ENCODE data around the gene PLPPR3.
"Not testable (repeated sequence)": the region's sequence is repeated elsewhere in the genome, so short reads cannot be mapped to it uniquely, and the experiment has no call there.

PLPPR3 gene

GRCh38 chr19:827710-828321 is 6.1 kb upstream of the PLPPR3 start, which contains the start of gene AZU1:
TSS of gene AZU1 (plus strand) at chr19:827837. CDS start at chr19:827847, 10 bp downstream.
- DNase-seq (ENCODE audit: low read depth in 2 of 2), result no peak

- no peak for DNase-seq (ENCODE audit: low read depth in 2 of 2)
Observed at GRCh38 chr19:827314-827709, 5.6 kb upstream of the PLPPR3 start.

- DNase-seq (ENCODE audit: low read depth in 2 of 2), result no peak
Observed at GRCh38 chr19:825897-826644, 4.3 kb upstream of the PLPPR3 start.

DNA sequence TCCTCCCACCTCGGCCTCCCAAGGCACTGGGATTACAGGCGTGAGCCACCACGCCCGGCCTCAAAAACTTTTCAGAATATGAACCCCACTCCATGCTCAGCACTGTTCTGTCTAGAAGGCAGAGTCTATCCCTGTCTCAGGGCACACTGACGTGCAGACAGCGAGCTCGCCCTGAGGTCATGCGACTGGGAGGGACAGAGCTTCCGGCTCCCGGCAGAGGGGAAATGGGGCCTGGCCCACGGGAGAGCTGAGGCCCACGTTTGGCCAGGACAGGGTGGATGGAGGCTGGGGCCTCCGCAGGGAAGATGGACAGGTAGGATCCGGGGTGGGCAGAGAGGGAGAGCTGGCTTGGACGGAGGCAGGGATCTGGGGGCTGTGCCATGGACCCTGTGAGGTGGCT is 3.1 kb upstream of the PLPPR3 start:
- DNase-seq (ENCODE audit: low read depth in 2 of 2), result no peak

DNA sequence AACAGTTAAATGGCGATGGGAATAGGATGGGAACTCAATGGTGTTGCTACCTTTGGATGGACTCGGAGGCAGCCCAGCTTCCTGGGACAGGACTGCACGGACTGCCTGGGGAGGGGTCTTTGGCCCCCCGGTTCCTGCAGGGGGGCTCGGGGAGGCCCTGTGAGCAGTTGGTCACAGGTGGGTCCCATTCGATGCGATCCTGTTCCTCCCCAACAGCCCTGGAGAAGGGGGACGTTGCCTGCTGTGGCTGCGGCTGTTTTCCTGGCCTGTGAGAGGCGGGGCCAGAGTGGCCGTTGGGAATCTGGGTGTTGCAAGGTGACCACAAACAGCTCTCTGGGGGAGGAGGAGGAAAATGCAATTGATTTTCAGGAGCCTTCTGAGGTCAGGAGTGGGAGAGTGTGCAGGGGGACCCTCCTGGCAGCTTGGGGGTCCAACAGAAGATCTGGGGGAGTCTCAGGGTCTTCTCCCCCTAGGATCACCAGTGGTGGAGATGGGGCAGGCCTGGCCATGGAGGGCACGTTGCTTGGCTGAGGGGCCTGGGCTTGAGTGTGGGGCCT is 1.9 kb upstream of the PLPPR3 start:
- no peak for DNase-seq (ENCODE audit: low read depth in 2 of 2)

GRCh38 chr19:821231-821824 is 427 bp downstream of the PLPPR3 start:
- DNase-seq (ENCODE audit: low read depth in 2 of 2), result no peak

DNA sequence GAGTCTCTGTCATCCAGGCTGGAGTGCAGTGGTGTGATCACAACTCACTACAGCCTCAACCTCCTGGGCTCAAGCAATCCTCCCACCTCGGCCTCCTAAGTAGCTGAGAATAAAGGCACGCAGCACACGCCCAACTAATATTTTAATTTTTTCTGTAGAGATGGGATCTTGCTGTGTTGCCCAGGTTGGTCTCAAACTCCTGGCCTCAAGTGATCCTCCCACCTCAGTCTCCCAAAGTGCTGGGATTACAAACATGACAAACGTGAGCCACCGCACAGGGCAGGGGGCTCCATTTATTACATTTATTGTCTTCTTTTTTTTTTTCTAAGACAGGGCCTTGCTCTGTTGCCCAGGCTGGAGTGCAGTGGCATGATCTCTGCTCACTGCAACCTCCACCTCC is 1.5 kb downstream of the PLPPR3 start:
- DNase-seq (ENCODE audit: low read depth in 2 of 2), result not testable (repeated sequence)

DNA sequence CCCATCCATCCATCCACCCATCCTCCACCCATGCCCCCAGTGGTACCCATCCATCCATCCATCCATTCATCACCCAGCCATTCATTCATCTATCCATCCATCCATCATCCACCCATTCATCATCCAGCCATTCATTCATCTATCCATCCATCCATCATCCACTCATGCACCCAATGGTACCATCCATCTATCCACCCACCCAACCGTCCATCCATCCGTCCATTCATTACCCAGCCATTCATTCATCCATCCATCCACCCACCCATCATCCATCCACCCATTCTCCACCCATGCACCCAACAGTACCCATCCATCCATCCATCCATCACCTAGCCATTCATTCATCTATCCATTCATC is 5.3 kb downstream of the PLPPR3 start:
- no peak for DNase-seq (ENCODE audit: low read depth in 2 of 2)

GRCh38 chr19:815775-816499 is 5.8 kb downstream of the PLPPR3 start:
- DNase-seq (ENCODE audit: low read depth in 2 of 2), result no peak

DNA sequence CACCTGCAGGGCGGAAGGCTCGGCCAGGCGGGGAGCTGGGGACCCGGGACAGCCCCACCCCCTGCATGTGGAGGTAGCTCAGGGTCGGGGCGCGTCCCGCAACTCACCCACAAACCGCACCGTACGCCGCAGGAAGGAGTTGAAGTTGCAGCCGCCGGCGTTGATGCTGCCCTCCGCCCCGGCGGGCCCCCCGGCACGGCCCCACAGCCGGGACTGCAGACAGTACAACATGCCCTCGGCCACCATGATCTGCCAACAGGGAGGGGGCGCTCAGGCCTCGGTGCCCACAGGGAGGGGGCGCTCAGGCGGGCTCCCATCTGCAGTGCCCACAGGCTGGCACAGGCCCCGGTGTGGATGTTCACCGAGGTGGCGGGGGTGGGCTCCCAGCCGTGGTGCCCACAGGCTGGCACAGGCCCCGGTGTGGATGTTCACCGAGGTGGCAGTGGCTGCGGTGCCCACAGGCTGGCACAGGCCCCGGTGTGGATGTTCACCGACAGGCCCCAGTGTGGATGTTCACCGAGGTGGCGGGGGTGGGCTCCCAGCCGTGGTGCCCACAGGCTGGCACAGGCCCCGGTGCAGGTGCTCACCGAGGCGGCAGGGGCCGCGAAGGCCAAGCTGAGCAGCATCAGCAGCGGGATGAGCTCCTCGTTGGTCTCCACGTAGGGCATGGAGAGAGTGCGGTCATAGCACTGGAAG is 6.5 kb downstream of the PLPPR3 start:
- no peak for DNase-seq (ENCODE audit: low read depth in 2 of 2)

- no peak for DNase-seq (ENCODE audit: low read depth in 2 of 2)
Observed at GRCh38 chr19:814152-815078, 7.3 kb downstream of the PLPPR3 start.

DNA sequence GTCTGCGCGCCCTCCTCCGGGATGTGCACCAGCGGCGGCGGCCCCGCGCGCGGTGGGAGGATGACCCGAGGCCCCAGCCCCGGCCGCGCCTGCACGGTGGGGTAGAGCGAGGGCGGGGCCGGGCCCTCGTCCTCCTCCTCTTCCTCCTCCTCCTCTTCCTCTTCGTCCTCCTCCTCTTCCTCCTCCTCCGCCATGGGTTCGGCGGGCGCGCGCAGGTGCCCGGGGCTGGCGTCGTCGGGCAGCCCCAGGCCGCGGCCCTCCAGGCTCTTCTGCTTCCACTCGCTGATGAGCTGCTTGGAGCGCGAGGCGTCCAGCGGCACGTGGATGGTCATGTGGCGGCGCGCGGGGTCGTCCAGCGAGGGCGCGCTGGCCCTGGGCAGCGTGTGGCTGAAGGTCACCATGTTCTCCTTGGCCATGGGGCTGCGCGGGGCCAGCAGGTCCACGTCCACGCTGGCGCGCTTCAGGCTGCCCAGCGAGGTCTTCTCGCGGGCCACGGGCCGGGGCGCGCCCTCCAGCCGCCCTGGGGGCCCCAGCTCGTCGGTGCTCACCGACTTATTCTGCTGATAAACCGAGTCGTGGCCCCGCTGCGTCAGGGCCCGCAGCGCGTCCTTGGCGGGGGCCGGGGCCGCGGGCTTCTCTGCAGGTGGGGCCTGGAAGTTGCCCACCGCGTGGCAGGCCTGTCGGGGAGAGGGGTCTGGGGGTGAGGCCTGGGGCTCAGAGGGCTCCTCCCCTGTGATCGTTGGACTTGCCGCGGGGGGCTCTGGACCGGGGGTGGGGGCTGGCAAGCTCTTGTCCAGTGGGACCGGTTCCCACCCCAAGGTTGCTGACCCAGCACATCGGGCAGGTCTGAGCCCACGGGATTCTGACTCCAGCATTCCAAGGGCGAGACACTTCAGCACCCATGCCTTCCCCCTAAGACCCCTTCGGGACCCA is 8.3 kb downstream of the PLPPR3 start:
- DNase-seq (ENCODE audit: low read depth in 2 of 2), result no peak

DNA sequence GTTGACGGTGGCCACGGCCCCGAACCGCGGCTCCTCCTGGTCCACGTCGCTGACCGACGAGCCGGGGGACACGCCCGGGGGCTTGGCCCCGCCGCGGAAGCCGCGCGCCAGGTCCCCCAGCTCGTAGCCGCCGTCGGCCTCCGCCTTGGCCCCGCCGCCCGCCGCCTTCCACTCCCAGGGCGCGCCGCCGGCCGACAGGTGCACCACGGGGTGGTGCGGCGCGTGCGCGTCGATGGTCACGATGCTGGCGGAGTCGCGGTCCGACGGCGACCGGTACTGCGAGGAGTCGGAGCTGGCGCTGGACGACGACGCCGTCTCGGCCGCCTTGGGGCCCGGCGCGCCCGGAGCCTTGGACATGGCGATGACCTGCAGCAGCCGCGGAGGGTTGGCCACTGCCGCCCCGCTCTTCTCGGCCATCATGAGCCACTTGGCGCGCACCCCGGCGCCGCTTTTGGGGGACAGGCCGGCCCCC is 9.0 kb downstream of the PLPPR3 start:
- no peak for DNase-seq (ENCODE audit: low read depth in 2 of 2)

DNA sequence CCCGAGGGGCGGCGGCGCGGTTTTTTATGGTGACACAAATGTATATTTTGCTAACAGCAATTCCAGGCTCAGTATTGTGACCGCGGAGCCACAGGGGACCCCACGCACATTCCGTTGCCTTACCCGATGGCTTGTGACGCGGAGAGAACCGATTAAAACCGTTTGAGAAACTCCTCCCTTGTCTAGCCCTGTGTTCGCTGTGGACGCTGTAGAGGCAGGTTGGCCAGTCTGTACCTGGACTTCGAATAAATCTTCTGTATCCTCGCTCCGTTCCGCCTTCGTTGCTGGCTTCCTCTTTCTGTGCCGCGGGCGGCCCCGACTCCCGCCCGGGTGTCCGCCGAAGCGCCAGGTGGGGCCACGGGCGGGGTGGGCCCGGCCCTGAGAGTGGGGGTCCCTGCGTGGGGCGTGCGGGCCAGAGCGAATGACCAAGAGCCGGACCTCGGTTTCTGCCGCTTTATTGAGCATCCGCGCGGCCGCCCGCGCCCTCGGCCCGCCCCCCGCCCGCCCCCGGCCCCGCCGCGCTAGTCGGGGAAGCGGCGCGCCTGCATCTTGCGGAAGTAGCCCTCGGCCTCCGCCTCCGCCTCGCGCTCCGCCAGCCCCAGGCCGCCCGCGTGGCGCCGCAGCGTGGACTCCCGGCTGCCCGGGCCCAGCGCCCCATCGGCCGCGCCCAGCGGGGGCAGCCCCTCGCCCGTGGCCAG is 9.6 kb downstream of the PLPPR3 start:
- DNase-seq (ENCODE audit: low read depth in 2 of 2), result no peak

DNA sequence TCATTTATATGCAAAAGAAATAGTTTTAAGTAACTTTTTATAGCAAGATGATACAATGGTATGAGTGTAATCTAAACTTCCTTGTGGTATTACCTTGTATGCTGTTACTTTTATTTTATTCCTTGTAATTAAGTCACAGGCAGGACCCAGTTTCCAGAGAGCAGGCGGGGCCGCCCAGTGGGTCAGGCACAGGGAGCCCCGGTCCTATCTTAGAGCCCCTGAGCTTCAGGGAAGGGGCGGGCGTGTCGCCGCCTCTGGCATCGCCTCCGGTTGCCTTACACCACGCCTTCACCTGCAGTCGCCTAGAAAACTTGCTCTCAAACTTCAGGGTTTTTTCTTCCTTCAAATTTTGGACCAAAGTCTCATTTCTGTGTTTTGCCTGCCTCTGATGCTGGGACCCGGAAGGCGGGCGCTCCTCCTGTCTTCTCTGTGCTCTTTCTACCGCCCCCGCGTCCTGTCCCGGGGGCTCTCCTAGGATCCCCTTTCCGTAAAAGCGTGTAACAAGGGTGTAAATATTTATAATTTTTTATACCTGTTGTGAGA is 10.2 kb downstream of the PLPPR3 start:
- DNase-seq (ENCODE audit: low read depth in 2 of 2), result no peak

- no peak for DNase-seq (ENCODE audit: low read depth in 2 of 2)
Observed at GRCh38 chr19:810883-811489, 10.8 kb downstream of the PLPPR3 start.

- DNase-seq (ENCODE audit: low read depth in 2 of 2), result no peak
Observed at GRCh38 chr19:810077-810855, 11.5 kb downstream of the PLPPR3 start.
